Rectal smooth muscle tissue (tissue), 1 donor: Measurements from ENCODE around the gene EHHADH.

Experiments
- H3K27ac ChIP-seq: one replicate; pipeline ENCODE4 v1.7.0; 2013; ENCODE audit warnings: low read depth, low read length, inconsistent platforms
- H3K27me3 ChIP-seq: one replicate; pipeline ENCODE4 v1.7.0; 2013; ENCODE audit warnings: low read length; ENCODE audit not compliant: control insufficient read depth, insufficient read depth
- H3K36me3 ChIP-seq: one replicate; pipeline ENCODE4 v1.7.0; 2013; ENCODE audit warnings: low read length; ENCODE audit not compliant: control insufficient read depth, insufficient read depth
- H3K4me1 ChIP-seq: one replicate; pipeline ENCODE4 v1.7.0; 2013; ENCODE audit warnings: low read length; ENCODE audit not compliant: control insufficient read depth, insufficient read depth
- H3K4me3 ChIP-seq: one replicate; pipeline ENCODE4 v1.7.0; 2013; ENCODE audit warnings: low read length
- H3K9ac ChIP-seq: one replicate; pipeline ENCODE4 v1.7.0; 2013; ENCODE audit warnings: low read length

Gene EHHADH

GRCh38 chr3:185172086-185173049, 81.5 kb downstream of the EHHADH start:
- no peaks in the 10 kb centered on the region for H3K36me3 ChIP-seq
- no peak overlapping the region for H3K4me3 ChIP-seq
- no peak overlapping the region for H3K9ac ChIP-seq
- no peak overlapping the region for H3K27ac ChIP-seq
- no peaks in the 10 kb centered on the region for H3K27me3 ChIP-seq
- H3K4me1 ChIP-seq, result no peaks in the 10 kb centered on the region

DNA sequence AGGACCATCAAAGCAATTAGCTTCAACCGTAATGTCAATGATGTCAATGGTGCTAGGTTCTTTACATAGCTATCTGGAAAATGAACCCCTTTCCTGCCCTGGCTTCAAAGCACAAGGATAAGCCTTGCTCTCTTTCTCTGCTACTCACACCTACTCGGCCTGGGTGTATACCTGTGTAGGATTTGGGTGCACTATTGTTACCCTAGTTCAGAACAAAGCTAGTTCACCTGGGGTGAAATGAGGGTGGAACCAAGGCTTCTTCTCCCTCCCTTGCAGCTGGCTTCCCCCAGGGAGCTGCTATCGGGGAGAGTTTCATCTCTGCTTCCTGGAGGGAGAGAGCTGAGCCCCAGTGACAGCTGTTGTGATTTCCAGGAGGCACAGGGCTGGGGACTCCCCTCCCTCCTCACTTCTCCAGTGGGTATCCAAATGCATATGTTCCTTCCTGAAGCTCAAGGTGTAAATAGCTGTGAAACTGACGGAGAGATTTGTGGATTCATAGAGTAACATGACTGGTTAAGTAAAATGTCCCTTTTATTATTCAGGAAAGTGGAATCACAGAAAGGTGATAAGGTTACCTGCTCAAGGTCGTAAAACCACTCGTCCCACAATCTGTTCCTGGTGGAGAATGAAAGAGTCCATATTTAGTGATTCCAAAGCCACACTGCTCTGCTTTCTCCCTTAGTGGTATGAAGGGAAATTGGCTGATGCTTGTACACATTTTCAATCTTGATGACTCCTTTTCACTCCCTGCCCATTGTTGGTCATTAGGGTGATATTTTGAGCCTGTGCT, 89.2 kb downstream of the EHHADH start:
- H3K36me3 ChIP-seq, result no peaks in the 10 kb centered on the region
- no peaks in the 10 kb centered on the region for H3K27me3 ChIP-seq
- H3K9ac ChIP-seq, result no peak overlapping the region
- no peaks in the 10 kb centered on the region for H3K4me1 ChIP-seq
- no peak overlapping the region for H3K27ac ChIP-seq
- no peak overlapping the region for H3K4me3 ChIP-seq

DNA sequence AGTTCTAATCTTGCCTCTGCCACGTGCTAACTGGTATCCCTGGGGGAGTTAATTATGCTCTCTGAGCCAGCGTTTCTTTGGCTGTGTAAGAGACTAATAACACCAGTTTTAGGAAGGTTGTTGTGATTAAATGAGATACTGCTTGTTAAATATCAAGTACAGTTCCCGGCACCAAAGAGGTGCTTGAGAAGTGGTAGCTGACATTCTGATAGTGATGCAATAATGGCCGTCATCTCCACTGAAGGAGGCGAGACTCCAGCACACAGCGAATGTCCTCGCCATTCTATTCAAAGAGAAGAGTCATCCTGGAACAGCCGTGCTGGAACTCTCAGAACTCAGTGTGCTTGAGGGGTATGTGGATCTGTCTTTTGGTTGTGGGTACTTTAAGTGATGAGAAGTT, 91.2 kb downstream of the EHHADH start:
- Histone ChIP-seq H3K36me3 (no peaks in the 10 kb centered on the region), H3K4me3 (no peak overlapping the region), H3K9ac (no peak overlapping the region), H3K27ac (no peak overlapping the region), H3K4me1 (no peaks in the 10 kb centered on the region), H3K27me3 (no peaks in the 10 kb centered on the region)

DNA sequence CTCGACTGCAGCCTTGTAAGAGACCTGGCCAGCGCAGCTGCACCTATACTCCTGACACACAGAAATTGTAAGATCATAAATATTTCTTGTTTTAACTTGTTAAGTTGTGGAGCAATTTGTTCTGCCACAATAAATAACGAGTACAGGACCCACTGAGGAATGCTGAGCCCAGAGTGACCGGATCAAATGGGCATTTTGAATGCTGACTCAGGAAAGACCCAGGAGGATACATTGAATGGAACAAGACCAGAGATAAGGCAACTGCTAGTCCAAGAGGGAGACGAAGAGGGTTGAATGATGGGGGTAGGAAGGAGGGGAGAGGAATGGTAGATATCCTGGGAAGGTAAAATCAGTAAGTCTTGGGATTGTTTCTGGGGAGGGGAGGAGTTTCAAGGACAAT, 92.1 kb downstream of the EHHADH start:
- Histone ChIP-seq H3K27me3 (no peaks in the 10 kb centered on the region), H3K27ac (no peak overlapping the region), H3K4me3 (no peak overlapping the region), H3K4me1 (no peaks in the 10 kb centered on the region), H3K9ac (no peak overlapping the region), H3K36me3 (no peaks in the 10 kb centered on the region)

DNA sequence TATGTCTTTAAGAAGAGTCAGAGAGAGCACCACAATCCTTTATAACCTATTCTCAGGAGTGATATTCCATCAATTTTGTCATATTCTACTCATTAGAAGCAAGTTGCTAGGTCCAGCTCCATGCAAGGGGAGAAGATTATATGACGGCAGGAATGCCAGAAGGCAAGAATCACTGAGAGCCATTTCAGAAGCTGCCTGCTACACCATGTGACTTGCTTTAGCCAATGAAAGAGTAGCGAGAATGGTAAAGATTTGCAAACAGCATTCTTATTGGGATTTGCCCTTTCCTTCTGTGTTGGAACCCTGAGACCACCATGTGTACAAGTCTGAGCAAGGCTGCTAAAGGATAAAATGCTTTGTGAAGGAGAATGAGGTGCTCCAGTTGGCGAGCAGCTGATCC, 96.5 kb downstream of the EHHADH start:
- H3K9ac ChIP-seq, result no peak overlapping the region
- no peak overlapping the region for H3K27ac ChIP-seq
- H3K36me3 ChIP-seq, result no peaks in the 10 kb centered on the region
- H3K4me3 ChIP-seq, result no peak overlapping the region
- no peaks in the 10 kb centered on the region for H3K4me1 ChIP-seq
- no peaks in the 10 kb centered on the region for H3K27me3 ChIP-seq

- Histone ChIP-seq H3K4me1 (peaks cover 2% of the 10 kb centered on the region), H3K4me3 (no peak overlapping the region), H3K9ac (no peak overlapping the region), H3K27ac (no peak overlapping the region), H3K36me3 (no peaks in the 10 kb centered on the region), H3K27me3 (no peaks in the 10 kb centered on the region)
Observed at GRCh38 chr3:185155678-185156077, 98.2 kb downstream of the EHHADH start.

DNA sequence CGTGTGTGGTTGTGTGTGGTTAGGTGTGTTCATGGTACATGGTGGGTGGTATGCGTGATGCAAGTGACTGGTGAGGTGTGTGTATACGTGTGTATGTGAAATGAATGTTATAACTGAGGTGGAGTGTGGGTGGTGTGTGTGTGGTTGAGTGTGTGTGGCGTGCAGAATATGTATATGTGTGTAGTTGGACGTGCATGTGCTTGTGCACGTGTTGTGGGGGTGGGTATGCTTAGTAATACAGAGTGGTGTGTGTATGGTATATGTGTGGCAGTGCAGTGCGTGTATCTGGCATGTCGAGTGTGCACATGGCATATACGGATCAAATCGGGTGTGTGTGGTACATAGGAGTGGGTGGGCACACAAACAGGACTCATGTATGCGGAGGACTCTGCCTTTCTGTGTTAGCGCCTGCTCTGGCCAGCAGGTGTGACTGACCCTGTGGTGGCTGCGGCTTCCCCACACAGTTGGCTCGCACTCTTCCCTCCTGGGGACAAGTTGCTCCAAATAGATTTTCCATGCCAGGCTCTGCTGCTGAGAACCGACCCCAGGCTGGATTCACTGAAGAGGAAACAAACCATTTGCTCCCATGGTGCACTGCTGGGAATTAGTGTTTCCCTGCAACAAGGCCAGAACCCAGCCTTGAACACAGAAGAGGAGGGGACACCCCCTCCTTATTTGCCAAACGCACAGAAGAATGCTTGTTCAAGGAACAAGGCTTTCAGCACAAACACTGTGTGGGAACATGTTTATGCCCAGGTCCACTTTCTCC, 99.8 kb downstream of the EHHADH start:
- Histone ChIP-seq H3K4me1 (peaks cover 9% of the 10 kb centered on the region), H3K36me3 (no peaks in the 10 kb centered on the region), H3K27ac (no peak overlapping the region), H3K4me3 (peak overlapping the region; percentile 90), H3K27me3 (no peaks in the 10 kb centered on the region), H3K9ac (no peak overlapping the region)

GRCh38 chr3:185153171-185153771, 100.6 kb downstream of the EHHADH start:
- H3K27me3 ChIP-seq, result no peaks in the 10 kb centered on the region
- H3K4me1 ChIP-seq, result peaks cover 11% of the 10 kb centered on the region
- H3K27ac ChIP-seq, result peak overlapping the region; percentile 86
- H3K4me3 ChIP-seq, result peak overlapping the region; percentile 90
- peak overlapping the region; percentile 29 for H3K9ac ChIP-seq
- no peaks in the 10 kb centered on the region for H3K36me3 ChIP-seq

DNA sequence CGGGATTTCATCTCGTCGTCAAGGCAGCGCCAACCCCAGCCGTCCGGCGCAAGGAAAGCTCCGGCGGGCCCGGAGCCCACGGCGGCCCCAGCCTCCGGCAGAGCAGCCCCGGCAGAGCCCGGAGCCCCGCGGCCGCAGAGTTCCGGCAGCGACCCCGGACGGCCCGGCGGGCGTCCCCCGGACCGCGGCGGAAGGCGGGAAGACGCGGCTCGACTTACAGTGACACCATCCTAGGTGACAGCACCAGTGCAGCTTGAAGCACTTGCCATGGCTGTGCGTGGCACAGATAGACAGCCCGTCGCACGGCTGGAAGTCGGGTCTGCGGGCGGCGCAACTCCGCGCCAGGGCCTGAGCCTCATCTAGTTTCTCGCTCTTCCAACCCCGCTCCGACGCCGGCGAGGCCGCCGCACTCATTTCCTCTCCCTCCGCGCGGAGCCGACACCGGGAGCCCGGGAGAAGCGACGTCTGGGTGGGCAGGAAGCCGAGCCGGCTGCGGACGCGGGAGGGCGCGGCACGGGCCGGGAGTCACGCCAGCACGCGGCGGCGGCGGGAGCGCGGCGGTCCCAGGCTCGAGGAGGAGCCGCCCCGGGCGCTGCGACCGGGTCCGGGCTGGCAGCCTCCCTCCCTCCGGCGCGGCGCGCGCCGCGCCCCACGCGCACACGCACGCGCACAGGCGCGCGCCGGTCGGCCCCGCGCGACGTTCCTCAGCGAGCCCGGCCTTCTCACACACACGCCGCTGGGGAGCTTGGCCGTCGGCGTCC, 101.3 kb downstream of the EHHADH start, which contains the start of gene C3orf70:
Gene C3orf70 (minus strand): TSS at position 651 of the 761 bp plus-strand sequence. CDS start 237 bp downstream, at position 414.
- no peaks in the 10 kb centered on the region for H3K27me3 ChIP-seq
- H3K9ac ChIP-seq, result peak within 1 kb of the TSS; percentile 66
- no peaks in the 10 kb centered on the region for H3K36me3 ChIP-seq
- peak within 1 kb of the TSS; percentile 86 for H3K27ac ChIP-seq
- H3K4me3 ChIP-seq, result peak within 1 kb of the TSS; percentile 90
- peaks cover 13% of the 10 kb centered on the region for H3K4me1 ChIP-seq

DNA sequence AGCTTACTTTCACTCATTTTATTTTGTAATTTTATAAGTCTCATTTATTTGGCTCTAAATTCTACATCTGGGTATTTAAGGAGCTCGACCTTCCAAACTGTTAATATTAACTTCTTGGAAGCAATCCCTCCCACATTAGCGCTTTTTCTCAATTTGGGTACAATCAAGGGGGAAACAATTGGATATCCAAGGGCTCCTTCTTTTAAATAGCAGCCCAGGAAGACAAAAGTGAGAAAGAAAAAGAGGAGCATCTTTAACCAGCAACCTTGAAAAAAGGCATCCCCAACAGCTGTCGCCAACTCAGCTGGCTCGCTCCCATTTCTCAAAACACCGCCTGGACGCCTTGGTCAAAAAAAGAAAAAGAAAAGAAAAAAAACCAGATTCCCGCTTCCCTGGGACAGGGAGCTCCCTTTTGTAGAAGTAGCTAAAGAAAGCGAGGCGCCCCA, 101.9 kb downstream of the EHHADH start:
- Histone ChIP-seq H3K4me3 (peak overlapping the region; percentile 90), H3K9ac (peak overlapping the region; percentile 66), H3K36me3 (no peaks in the 10 kb centered on the region), H3K27me3 (no peaks in the 10 kb centered on the region), H3K4me1 (peaks cover 13% of the 10 kb centered on the region), H3K27ac (peak overlapping the region; percentile 86)
